ENCODE results near the gene DOCK10. TPM values are rescaled to one million over a fixed set of nuclear protein-coding genes. Genes with fewer than 3 reads are reported as not detected.

DOCK10 gene
- polyA plus RNA-seq, 1 donor (not counting 4 experiments of a cell fraction or from before 2014, with no cell fraction given), result 2.5 TPM

- Histone ChIP-seq H3K4me2 (ENCODE audit: control insufficient read depth, extremely low read depth, insufficient read depth, low read depth, low read length) (no peak overlapping the region), H3K4me3 (ENCODE audit: control insufficient read depth in 2 of 3, extremely low read depth in 1 of 3, insufficient read depth in 2 of 3, low read depth in 1 of 3, low read length in 3 of 3) (no peak overlapping the region), H4K20me1 (ENCODE audit: control insufficient read depth, extremely low read depth, insufficient read depth, low read length) (no peaks in the 10 kb centered on the region), H3K9me3 (ENCODE audit: control insufficient read depth, low read depth, low read length) (no peaks in the 10 kb centered on the region), H3K79me2 (ENCODE audit: control insufficient read depth, insufficient read depth, low read length) (no peaks in the 10 kb centered on the region), H3K27me3 (ENCODE audit: control insufficient read depth, extremely low read depth, insufficient read depth, low read length) (no peaks in the 10 kb centered on the region), H3K36me3 (ENCODE audit: control insufficient read depth in 2 of 2, extremely low read depth in 1 of 2, insufficient read depth in 2 of 2, low read length in 2 of 2) (no peaks in the 10 kb centered on the region), H3K9ac (ENCODE audit: control insufficient read depth, extremely low read depth, insufficient read depth, low read length) (no peak overlapping the region), H3K4me1 (ENCODE audit: control insufficient read depth, extremely low read depth, insufficient read depth, low read length) (peaks cover 12% of the 10 kb centered on the region), H3K9me1 (ENCODE audit: control insufficient read depth, extremely low read depth, insufficient read depth, low read length) (no peaks in the 10 kb centered on the region), H3K27ac (ENCODE audit: control insufficient read depth, insufficient read depth, low read length) (no peak overlapping the region), H2AFZ (ENCODE audit: control insufficient read depth, low read length) (no peak overlapping the region)
- no peak for FAIRE-seq
- TF ChIP-seq EZH2 (IDR thresholded peaks at IDR 0.05; ENCODE audit: low read length) (no peak), CTCF (optimal IDR thresholded peaks at IDR 0.05 in 1 of 3, IDR thresholded peaks at IDR 0.05 in 1 of 3, conservative IDR thresholded peaks at IDR 0.05 in 1 of 3; ENCODE audit: extremely low read depth in 1 of 3, insufficient read depth in 2 of 3, low read length in 3 of 3) (no peak)
- no peak for DNase-seq (ENCODE audit: low read depth, low spot score)
- dilution Hi-C loops (cut with MboI; ENCODE audit: extremely low pct_ligation_motif_present, low sequenced_read_pairs), result no loop called here
Observed at GRCh38 chr2:224838335-224838734, 203.9 kb downstream of the DOCK10 start.

GRCh38 chr2:224837558-224837957 is 204.7 kb downstream of the DOCK10 start:
- H3K79me2 ChIP-seq (ENCODE audit: control insufficient read depth, insufficient read depth, low read length), result no peaks in the 10 kb centered on the region
- no peaks in the 10 kb centered on the region for H3K9me1 ChIP-seq (ENCODE audit: control insufficient read depth, extremely low read depth, insufficient read depth, low read length)
- H2AFZ ChIP-seq (ENCODE audit: control insufficient read depth, low read length), result no peak overlapping the region
- H3K9ac ChIP-seq (ENCODE audit: control insufficient read depth, extremely low read depth, insufficient read depth, low read length), result no peak overlapping the region
- H3K4me1 ChIP-seq (ENCODE audit: control insufficient read depth, extremely low read depth, insufficient read depth, low read length), result peaks cover 12% of the 10 kb centered on the region
- H3K27me3 ChIP-seq (ENCODE audit: control insufficient read depth, extremely low read depth, insufficient read depth, low read length), result no peaks in the 10 kb centered on the region
- no peaks in the 10 kb centered on the region for H4K20me1 ChIP-seq (ENCODE audit: control insufficient read depth, extremely low read depth, insufficient read depth, low read length)
- no peak overlapping the region for H3K27ac ChIP-seq (ENCODE audit: control insufficient read depth, insufficient read depth, low read length)
- no peak for DNase-seq (ENCODE audit: low read depth, low spot score)
- H3K9me3 ChIP-seq (ENCODE audit: control insufficient read depth, low read depth, low read length), result no peaks in the 10 kb centered on the region
- H3K4me2 ChIP-seq (ENCODE audit: control insufficient read depth, extremely low read depth, insufficient read depth, low read depth, low read length), result peak overlapping the region; percentile 9
- peak; percentile 58 for FAIRE-seq
- dilution Hi-C loops (cut with MboI; ENCODE audit: extremely low pct_ligation_motif_present, low sequenced_read_pairs), result no loop called here
- no peak overlapping the region for H3K4me3 ChIP-seq (ENCODE audit: control insufficient read depth in 2 of 3, extremely low read depth in 1 of 3, insufficient read depth in 2 of 3, low read depth in 1 of 3, low read length in 3 of 3)
- TF ChIP-seq EZH2 (IDR thresholded peaks at IDR 0.05; ENCODE audit: low read length), result no peak
- no peak for TF ChIP-seq CTCF (optimal IDR thresholded peaks at IDR 0.05 in 1 of 3, IDR thresholded peaks at IDR 0.05 in 1 of 3, conservative IDR thresholded peaks at IDR 0.05 in 1 of 3; ENCODE audit: extremely low read depth in 1 of 3, insufficient read depth in 2 of 3, low read length in 3 of 3)
- H3K36me3 ChIP-seq (ENCODE audit: control insufficient read depth in 2 of 2, extremely low read depth in 1 of 2, insufficient read depth in 2 of 2, low read length in 2 of 2), result no peaks in the 10 kb centered on the region
